ENCODE results near the gene CAPN2.

The CAPN2 gene

DNA sequence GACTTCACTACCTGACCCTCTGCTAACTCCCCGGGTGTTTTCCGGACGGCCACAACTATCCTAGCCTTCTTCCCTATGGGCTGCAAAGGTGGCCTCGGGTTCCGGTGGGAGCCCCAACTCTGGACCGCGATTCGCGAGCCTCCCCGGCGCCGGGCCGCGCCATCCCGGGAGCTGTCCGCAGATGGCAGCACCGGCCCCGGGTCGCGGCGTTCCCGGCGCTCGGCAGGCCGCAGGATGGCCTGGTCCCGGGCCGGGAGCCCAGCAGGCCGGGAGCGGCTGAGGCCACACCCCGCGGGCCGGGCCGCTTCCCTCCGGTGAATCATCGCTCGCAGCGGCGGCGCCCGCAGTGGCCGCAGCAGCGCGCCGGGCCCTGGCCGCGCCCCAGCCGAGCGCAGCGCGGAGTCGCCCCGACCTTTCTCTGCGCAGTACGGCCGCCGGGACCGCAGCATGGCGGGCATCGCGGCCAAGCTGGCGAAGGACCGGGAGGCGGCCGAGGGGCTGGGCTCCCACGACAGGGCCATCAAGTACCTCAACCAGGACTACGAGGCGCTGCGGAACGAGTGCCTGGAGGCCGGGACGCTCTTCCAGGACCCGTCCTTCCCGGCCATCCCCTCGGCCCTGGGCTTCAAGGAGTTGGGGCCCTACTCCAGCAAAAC lies at the start of gene CAPN2:
Gene CAPN2, plus strand, starts transcription at position 346 of the 656 bp plus-strand sequence. Its CDS starts 102 bp downstream, at position 448.
- peak; percentile 42 for DNase-seq (ENCODE audit: low read depth)

DNA sequence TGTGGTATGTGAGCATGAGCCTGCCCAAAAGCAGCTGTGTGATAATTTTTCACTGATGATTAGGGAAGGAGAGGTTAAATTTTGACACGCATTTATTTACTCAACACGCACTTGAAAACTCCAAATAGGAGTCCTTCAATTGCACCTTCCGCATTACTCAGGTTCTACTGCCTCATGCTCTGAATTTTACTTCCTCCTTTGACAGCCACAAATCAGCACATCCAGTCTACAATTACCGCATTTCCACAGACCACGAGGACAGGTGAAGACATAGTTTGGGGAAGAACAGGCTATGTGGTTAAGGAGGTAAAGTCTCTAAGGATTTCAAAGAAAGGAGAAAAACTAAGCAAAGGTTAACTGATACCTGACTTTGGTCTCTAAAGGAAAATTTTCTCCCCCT lies 49.4 kb upstream of the CAPN2 start:
- DNase-seq (ENCODE audit: low read depth) = no peak

GRCh38 chr1:223664106-223664505 lies 48.2 kb upstream of the CAPN2 start:
- DNase-seq (ENCODE audit: low read depth) = no peak

DNA sequence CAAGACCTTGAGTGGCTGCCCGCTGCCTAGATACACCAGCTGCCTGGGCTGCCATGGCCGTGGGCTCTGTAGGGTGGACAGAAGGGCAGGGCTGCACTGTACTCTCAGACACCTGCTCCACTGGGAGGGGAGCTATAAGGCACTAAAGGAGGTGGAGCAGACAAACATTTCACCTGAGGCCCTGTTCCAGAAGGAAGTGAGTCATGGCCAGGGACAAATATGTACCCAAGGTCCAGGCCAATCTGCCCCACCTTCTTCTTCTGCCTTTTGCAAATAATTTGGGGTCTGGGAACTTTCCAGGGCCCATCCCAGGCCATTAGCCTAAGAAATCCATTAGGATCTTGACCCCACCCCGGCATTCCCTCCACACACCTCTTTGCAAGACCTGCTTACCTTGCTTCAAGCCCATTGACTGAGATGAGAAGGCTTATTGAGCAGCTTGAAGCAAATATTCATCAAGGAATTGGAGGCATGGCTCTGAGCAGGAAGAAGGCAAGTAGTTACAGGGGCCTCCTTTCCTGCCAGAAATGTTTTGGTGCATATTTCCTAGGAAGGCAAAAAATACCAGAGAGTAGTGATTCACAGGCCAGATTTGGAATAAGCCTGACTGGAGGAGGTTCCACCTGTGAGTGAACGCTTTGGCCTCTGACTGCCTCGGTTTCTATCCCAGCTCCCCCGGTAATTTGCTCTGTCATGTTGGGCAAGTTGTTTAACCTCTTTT lies 46.6 kb upstream of the CAPN2 start, which contains the start of gene CAPN8:
Gene CAPN8, minus strand, starts transcription at position 110 of the 721 bp plus-strand sequence. Its CDS starts 55 bp downstream, at position 55.
- no peak for DNase-seq (ENCODE audit: low read depth)

GRCh38 chr1:223667484-223668182 lies 44.7 kb upstream of the CAPN2 start:
- no peak for DNase-seq (ENCODE audit: low read depth)

DNA sequence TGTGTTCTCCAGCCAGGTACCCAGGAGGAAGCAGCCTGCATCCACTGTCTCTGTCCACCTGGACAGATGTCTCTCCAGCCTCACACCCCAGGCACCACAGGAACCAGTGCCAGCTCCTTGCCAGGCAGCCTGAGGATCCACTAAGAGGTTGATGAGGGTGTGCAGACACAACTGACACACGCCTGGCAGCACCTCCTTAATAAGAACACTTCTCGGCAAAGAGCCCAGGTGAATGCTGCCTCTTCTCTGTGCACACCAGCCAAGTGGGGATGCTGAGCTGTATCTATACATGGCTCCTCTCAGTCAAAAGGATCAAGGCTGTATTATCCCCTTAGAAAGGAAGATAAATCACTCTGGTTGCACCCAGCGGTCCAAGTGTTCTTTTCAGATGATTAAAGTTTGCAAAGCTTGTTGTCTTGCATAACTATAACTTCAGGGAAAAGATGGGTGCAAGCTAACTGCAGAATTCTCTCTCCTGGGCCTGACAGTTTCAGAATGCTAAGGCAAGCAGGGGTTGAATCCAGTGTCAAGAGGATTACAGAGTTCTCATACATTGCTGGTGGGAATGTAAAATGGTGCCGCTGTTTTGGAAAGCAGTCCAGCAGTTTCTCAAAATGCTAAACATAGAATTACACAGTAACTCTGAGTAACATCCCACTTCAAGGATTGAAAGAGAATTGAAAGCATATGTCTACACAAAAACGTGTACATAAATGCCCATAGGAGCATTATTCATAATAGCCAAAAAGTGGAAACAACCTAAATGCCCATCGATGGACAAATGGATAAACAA lies 43.1 kb upstream of the CAPN2 start:
- no peak for DNase-seq (ENCODE audit: low read depth)

DNA sequence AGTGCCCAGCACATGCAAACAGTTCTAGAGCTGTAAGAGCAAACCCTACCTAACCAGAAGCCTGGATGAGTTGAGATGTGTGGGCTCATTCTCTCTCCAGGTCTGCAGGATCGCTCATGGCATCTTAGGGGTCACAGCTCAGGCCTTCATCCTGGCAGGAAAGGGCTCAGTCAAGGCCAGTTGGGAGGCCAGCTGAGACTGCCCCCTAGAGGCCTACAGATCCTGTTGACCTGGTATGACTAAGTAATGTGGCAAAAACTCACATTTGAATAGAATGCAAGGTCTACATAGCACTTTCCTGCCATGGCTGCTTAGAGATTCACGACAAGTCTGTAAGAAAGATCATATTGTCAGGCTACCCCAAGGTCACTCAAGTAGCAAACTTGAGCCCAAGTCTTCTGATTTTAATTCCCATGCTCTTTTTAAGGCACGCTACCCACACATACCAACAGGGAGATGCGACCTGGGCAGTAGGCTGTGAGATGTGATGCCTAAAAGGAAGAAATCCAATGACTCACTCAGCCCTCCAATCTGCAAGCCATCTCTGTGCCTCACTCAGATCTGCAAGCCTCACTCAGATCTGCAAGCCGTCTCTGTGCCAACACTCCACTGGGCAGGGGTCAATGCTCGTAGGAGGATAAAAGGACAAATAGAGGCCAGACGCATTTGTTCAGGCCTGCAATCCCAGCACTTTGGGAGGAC lies 41.7 kb upstream of the CAPN2 start:
- DNase-seq (ENCODE audit: low read depth) = no peak

DNA sequence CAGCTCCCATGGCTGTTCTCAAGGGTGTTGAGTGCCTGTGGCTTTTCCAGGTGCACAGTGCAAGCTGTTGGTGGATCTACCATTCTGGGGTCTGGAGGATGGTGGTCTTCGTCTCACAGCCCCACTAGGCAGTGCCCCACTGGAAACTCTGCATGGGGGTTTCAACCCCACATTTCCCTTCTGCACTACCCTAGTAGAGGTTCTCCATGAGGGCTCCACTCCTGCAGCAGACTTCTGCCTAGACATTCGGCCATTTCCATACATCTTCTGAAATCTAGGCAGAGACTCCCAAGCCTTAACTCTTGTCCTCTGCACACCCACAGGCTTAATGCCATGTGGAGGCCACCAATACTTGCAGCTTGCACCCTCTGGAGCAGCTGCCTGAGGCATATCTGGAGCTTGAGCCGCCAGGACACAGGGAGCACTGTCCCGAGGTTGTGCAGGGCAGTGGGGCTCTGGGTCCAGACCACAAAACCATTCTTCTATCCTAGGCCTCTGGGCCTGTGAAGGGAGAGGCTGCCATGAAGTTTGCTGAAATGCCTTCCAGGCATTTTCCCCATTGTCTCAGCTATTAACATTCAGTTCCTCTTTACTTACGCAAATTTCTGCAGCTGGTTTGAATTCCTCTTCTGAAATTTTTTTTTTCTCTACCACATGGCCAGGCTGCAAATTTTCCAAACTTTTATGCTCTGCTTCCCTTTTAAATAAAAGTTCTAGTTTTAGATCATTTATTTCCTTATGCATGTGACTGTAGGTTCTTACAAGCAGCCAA lies 38.0 kb upstream of the CAPN2 start:
- DNase-seq (ENCODE audit: low read depth) = no peak

DNA sequence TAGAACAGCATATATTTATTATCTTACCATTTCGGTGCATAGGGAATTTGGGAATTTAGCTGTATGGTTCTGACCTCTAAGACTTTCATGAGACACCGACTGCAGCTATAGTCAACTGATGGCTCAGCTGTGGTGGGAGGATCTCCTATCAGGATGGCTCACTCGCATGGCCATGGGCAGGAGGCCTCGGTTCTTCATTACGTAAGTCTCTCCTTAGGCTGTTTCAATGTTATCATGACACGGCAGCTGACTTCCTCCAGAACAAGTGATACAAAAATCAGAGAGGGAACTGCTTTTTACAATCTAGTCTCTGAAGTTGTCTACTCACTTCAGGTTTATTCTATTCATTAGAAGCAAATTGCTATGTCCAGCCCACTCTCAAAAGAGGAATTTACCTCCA lies 33.5 kb upstream of the CAPN2 start:
- DNase-seq (ENCODE audit: low read depth) = no peak

- no peak for DNase-seq (ENCODE audit: low read depth)
Measured at GRCh38 chr1:223680188-223680587, 32.2 kb upstream of the CAPN2 start.

GRCh38 chr1:223682502-223682901 lies 29.8 kb upstream of the CAPN2 start:
- DNase-seq (ENCODE audit: low read depth) = no peak

GRCh38 chr1:223683586-223684487 lies 28.5 kb upstream of the CAPN2 start:
- DNase-seq (ENCODE audit: low read depth) = peak; percentile 41

- DNase-seq (ENCODE audit: low read depth) = no peak
Measured at GRCh38 chr1:223684488-223684792, 27.9 kb upstream of the CAPN2 start.

GRCh38 chr1:223691121-223691520 lies 21.2 kb upstream of the CAPN2 start:
- DNase-seq (ENCODE audit: low read depth) = no peak

DNA sequence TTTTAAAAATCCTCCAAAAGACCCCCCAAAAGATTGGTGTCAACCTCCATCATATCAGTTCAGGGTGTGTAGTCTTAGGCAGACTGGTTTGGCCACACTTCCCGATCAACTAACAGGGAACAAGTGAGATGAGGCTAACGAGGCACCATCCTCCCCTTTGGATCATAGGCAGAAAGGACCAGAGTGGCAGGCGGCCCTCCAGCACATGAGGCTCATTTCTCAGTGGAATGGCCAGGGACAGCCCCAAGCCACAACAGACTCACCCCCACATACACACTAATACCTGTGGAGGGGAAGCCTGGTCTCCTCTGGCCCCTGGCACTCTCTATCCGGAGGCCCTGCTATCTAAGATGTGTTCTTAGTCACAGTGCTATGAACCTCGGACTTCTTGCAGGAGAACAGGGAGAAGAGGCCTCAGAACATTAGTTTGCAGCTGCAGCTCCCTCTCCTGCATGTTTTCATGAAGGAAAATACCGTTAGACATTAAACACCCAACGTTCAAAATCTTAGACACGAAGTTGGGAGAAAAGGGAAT lies 17.3 kb upstream of the CAPN2 start:
- DNase-seq (ENCODE audit: low read depth) = no peak

GRCh38 chr1:223695941-223696340 lies 16.4 kb upstream of the CAPN2 start:
- no peak for DNase-seq (ENCODE audit: low read depth)

- DNase-seq (ENCODE audit: low read depth) = no peak
Measured at GRCh38 chr1:223700388-223700918, 11.9 kb upstream of the CAPN2 start.

DNA sequence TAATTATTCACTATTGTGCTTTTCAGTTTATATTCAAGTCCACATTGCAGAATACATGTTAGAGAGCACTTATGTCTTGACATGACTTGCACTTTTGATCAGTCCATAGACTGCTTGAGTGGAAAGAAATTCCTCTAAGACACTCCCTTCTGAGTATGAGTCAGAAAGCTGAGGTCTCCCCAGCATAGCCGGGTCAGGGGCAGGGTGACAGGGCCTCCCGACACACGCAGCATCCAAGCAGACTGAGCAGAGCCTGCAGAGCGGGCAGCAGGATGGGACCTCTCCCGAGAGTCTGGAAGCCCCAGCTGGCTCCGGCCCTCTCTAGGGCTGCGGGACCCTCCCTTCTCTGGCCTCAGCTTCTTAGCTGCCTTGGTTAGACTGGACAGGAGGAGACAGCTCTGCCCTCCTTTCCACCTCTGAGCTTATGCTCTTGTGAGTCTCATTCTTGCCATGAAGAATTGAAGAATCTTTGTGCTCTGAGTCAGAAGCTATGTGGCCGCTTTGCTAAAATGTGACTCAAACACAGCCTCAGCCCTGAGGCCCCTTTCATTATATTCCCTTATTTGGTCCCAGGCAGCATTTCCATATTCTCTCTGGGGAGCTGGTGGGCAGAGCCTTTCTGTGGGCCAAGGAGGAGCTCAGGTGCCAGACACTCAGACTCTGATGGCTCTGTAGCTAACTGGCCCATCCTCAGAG lies 11.2 kb upstream of the CAPN2 start:
- no peak for DNase-seq (ENCODE audit: low read depth)

All from activated T-cell treated with anti-CD3 and anti-CD28 coated beads for 1 hour (primary cell).